NOMO-1 (cell line): ENCODE measurements around the gene COX4I2.
"Not testable (repeated sequence)": the region's sequence is repeated elsewhere in the genome, so short reads cannot be mapped to it uniquely, and the experiment has no call there.

ENCODE experiments used
- DNase-seq, 2 experiments: peaks; one replicate each; lab custom pipeline; 2025; ENCODE audit not compliant: unreplicated experiment in 2 of 2; lab: John Stamatoyannopoulos, UW

COX4I2 gene

DNA sequence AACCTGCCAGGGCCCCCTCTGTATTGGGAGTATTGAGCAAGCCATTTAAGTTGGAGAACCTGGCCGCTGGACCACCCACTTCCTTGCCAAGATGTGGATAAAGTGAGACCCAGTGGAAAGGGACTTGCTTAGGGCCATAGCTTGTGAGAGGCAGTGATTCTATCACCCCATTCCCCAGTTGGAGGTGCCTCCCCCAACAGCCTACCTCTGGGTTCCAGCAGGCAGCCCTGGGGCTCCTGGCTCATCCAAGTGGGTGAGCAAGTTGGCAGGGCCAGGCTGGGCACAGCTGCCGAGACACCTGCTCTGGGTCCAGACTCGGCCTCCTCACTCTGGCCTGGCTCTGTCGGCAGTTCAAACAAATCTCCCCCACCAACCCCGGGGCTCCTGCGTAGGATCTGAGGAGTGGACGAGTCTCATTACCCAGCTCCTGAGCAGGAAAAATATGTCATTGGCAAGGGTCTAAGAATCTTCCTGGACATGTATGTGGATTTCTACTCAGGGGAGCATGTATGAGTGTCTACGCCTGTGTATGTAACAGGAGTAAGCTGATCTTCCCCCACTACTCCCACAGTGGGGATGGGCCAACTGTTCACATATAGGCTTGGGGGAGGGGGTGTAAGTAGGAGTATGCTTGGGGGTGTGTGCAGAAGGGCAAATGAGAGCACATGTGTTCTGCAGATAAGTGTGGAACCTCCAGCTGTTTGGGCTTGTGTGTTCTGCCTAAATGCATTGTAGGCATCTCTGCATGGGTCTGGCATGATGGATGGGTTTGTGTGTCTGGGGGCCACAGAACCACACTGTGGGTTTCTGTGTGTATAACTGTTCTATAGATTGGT, 30.7 kb upstream of the COX4I2 start:
- no peak for DNase-seq

GRCh38 chr20:31607640-31608250, 30.0 kb upstream of the COX4I2 start:
- DNase-seq = no peak

GRCh38 chr20:31608251-31608945, 29.3 kb upstream of the COX4I2 start:
- DNase-seq = peak in 1 of 2 experiments; percentile 41

GRCh38 chr20:31612271-31612640, 25.5 kb upstream of the COX4I2 start:
- not testable (repeated sequence) for DNase-seq

DNA sequence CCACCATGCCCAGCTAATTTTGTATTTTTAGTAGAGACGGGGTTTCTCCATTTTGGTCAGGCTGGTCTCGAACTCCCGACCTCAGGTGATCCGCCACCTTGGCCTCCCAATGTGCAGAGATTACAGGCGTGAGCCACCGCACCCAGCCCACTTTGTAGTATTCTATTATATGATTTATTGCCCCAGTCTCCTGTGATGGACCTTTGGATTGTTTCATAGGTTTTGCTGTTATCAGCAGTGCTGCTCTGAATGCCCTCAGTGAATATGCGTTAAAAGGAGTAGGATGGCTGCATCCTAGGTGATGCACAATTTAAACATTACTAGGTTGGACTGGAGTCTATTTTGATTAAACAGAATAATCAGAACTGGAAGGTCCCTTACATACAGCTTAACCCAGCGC, 22.3 kb upstream of the COX4I2 start:
- no peak for DNase-seq

GRCh38 chr20:31617432-31618104, 20.1 kb upstream of the COX4I2 start:
- DNase-seq = peak; percentile 84 to 94

- DNase-seq = no peak
Observed at GRCh38 chr20:31620246-31620645, 17.5 kb upstream of the COX4I2 start.

DNA sequence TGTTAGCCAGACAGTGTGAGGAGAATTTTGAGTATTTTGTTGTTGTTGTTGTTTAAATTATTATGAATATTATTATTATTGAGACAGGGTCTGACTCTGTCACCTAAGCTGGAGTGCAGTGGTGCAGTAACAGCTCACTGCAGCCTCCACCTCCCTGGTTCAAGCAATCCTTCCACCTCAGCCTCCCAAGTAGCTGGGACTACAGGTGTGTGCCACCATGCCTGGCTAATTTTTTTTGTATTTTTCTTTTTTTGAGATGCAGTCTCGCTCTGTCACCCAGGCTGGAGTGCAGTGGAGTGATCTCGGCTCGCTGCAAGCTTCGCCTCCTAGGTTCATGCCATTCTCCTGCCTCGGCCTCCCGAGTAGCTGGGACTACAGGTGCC, 14.6 kb upstream of the COX4I2 start:
- not testable (repeated sequence) for DNase-seq

GRCh38 chr20:31626534-31626933, 11.2 kb upstream of the COX4I2 start:
- not testable (repeated sequence) for DNase-seq

- not testable (repeated sequence) for DNase-seq
Observed at GRCh38 chr20:31628057-31628456, 9.7 kb upstream of the COX4I2 start.

DNA sequence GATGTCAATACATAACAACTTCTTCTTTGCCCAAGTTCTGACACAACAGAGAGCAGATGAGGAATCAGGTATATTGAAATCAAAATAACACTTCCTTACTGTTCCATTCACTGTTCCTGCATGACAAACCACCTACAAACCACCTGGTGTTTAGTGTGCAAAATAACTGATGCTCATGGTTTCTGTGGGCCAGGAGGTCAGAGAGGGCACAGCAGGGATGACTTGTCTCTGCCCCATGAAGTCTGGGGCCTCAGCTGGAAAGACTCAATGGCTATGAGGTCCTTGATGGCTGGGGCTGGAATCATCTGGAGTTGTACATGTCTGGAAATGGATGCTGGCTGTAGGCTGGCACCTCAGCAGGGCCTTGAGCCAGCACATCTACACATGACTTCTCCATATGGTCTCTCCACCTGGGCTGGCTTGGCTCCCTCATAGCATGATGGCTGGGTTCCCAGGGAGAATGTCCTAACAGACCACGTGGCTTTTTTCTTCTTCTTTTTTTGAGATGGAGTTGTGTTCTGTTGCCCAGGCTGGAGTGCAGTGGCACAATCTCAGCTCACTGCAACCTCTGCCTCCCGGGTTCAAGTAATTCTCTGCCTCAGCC, 7.4 kb upstream of the COX4I2 start:
- no peak for DNase-seq

GRCh38 chr20:31632548-31633338, 5.0 kb upstream of the COX4I2 start:
- no peak for DNase-seq

DNA sequence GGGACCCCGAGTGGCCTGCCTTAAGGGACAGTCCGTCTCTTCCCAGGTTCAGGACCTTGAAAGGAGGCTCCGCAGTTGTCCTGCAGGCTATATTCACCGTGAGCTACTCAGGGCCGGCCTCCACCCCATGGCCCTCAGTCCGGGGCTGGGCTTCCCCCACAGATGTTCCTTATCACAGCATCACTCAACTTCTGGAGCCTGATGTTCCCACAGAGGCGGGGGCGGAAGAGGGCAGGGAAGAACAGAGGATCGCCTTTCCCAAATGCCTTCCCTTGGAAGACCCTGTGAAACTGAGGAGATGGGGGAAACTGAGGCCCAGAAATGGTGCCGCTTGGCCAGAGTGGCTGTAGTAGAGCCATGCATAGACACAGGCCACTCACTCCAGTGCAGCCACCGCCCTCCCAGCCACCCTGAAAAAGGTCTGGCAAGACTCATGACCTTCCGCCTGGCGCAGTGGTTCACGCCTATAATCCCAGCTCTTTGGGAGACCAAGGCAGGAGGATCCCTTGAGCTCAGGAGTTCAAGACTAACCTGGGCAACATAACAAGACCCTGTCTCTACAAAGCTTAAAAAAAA, 4.3 kb upstream of the COX4I2 start:
- no peak for DNase-seq

DNA sequence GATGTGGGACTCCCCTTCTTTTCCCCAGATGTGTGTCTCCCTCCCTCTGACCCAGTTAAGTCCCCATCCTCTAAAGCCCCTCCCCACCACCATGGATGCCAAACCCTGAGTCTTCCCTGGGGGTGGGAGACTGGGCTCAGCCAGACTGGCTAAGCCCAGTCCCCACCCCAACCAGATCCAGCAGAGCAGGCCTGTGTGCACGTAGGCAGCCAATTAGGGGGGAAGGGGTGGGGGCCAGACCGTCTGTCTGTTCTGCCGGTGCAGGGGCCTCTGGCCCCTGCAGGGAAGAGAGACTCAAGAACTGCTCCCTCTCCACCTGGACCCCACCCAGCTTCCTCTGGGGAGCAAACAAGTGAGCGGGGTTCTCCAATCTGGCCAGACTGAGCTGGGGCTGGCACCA, 605 bp downstream of the COX4I2 start:
- no peak for DNase-seq

- DNase-seq = no peak
Observed at GRCh38 chr20:31638816-31639215, 1.1 kb downstream of the COX4I2 start.

DNA sequence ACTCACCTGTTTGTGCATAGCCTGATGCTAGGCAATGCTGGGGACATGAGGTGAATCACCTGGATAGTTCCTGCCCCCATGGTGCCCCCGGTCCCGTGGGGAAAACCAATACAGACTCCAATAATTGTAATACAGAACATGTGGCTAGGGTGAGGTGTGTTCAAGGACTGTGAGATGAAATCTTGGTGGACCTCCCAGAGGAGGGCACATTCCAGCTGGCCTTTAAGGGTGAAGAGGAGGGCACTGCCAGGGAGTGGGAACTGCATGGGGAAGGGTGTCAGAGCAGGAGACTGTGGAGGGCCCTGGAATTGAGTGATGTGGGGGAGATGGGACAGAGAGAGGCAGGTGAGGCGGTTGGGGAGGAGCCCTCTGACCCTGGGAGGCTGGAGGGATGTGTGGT, 2.5 kb downstream of the COX4I2 start:
- no peak for DNase-seq

DNA sequence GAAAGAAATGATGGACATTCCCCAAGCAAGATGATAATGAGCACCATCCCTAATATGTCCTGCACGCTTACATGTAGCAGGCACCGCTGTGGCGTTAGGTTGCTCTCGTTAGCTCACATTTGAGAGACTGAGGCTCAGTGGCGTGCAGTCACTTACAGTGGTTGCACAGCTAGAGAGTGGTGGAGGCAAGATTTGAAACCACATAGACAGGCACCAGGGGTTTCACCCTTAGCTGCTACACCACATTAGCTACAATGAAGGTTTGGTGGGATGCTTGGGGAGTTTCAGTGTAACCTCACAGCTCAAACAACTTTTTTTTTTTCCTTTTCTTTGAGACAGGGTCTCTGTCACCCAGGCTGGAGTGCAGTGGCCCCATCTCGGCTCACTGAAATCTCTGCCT, 3.7 kb downstream of the COX4I2 start:
- no peak for DNase-seq

DNA sequence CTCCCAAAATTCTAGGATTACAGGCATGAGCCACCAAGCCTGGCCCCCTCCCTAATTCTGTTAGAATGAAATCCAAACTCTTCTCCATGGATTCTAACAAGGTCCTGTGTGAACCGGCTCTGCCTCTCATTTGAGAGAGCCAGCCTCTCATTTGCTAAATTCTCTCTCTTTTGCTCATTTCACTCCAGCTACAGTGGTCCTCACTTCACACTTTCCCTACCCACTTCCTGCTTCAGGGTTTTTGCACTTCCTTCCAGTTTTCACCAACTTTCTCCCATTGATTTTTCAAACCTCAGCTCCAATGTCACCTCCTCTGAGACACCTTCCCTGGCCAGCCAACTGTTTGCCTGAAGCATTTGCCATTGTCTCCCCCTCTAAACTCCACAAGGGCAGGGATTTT, 5.1 kb downstream of the COX4I2 start:
- no peak for DNase-seq

GRCh38 chr20:31643522-31643921, 5.8 kb downstream of the COX4I2 start:
- no peak for DNase-seq

GRCh38 chr20:31644701-31645100, 7.0 kb downstream of the COX4I2 start:
- DNase-seq = no peak
